Esophagus muscularis mucosa (tissue), 4 donors: Measurements from ENCODE around the gene CELF2. TPM values are rescaled to one million over a fixed set of nuclear protein-coding genes. Genes with fewer than 3 reads are reported as not detected.

Experiments
- DNase-seq: peaks from one replicate; pipeline ENCODE4 v3.0.0-alpha.2; 2017; ENCODE audit errors: extremely low spot score
- H3K27ac ChIP-seq, 4 donors: fragments of 200-600 bp; sonication (generic); replicated peaks in 1 of 4; 1 replicate in 3 of 4; 2 replicates in 1 of 4; pipeline ENCODE4 v1.5.1; 2016 to 2019; ENCODE audit warnings: mild to moderate bottlenecking in 1 of 4
- H3K27me3 ChIP-seq, 4 donors: fragments of 200-600 bp; sonication (generic); one replicate each; pipeline versions ENCODE4 v1.5.1 to v1.6.0; 2016 to 2019
- H3K36me3 ChIP-seq, 4 donors: fragments of 200-600 bp; sonication (generic); one replicate each; pipeline ENCODE4 v1.5.1; 2016 to 2019
- H3K4me1 ChIP-seq, 4 donors: fragments of 200-600 bp; sonication (generic); one replicate each; pipeline ENCODE4 v1.5.1; 2016 to 2019
- H3K4me3 ChIP-seq, 4 donors: fragments of 200-600 bp; sonication (generic); 1 replicate in 2 of 4; 2 replicates in 2 of 4; pipeline ENCODE4 v1.5.1; 2016 to 2019; ENCODE audit warnings: mild to moderate bottlenecking in 4 of 4, moderate library complexity in 1 of 4
- H3K9me3 ChIP-seq, 4 donors: fragments of 200-600 bp; sonication (generic); 1 replicate in 3 of 4; 2 replicates in 1 of 4; pipeline ENCODE4 v1.5.1; 2016 to 2019
- CTCF ChIP-seq, 3 experiments: fragments of 200-600 bp in 2 of 3; fragments of 450-650 bp in 1 of 3; sonication (generic) in 2 of 3; IDR thresholded peaks; one replicate each; pipeline ENCODE4 v1.5.1; 2017 to 2019; ENCODE audit warnings: antibody characterized with exemption in 3 of 3, mild to moderate bottlenecking in 2 of 3, moderate library complexity in 1 of 3
- EP300 ChIP-seq: sonication (generic); formaldehyde crosslinking; IDR thresholded peaks from one replicate; pipeline ENCODE4 v1.6.1; 2017; ENCODE audit warnings: antibody characterized with exemption
- POLR2A ChIP-seq: fragments of 450-650 bp; IDR thresholded peaks from one replicate; pipeline ENCODE4 v1.6.1; 2017; ENCODE audit warnings: antibody characterized with exemption, moderate library complexity, mild to moderate bottlenecking, low read depth
- POLR2AphosphoS5 ChIP-seq, 2 donors: sonication (generic); formaldehyde crosslinking; IDR thresholded peaks; one replicate each; pipeline ENCODE4 v1.6.1; 2017; ENCODE audit warnings: antibody characterized with exemption in 2 of 2
- WGBS: methylation state at CpG from one replicate; pipeline ENCODE4 v1.1.5; 2018; 5-methylcytosine and 5-hydroxymethylcytosine counted together
- intact Hi-C: fragments of 100-400 bp; cut with DNase I; formaldehyde crosslinking; loops from one replicate; pipeline ENCODE4 v1.15.1; 2023
- total RNA-seq, 4 donors: library from RNA; depleted of rRNA; stranded (reverse); fragments of >200 nt; gene quantifications; one replicate each; pipeline versions ENCODE4 v1.1.0 to v1.2.1, GENCODE V29; 2016

The CELF2 gene
- total RNA-seq, 4 donors from 2014 or later: 81.8 to 128 (median 104) TPM

- 83% methylated on average over 7 of the region's 7 CpGs for WGBS
- intact Hi-C loops: no loop called here
- DNase-seq: no peak
Observed at GRCh38 chr10:11381023-11381422, 363.4 kb downstream of the CELF2 start.

GRCh38 chr10:11381511-11381910 is 363.8 kb downstream of the CELF2 start:
- H3K4me3 ChIP-seq: no peak overlapping the region
- H3K36me3 ChIP-seq: no peaks in the 10 kb centered on the region
- intact Hi-C loops: no loop called here
- no peak overlapping the region for H3K27ac ChIP-seq
- H3K9me3 ChIP-seq: peaks cover 0 to 2% (median 0%) of the 10 kb centered on the region in 4 donors
- TF ChIP-seq POLR2AphosphoS5 (IDR thresholded peaks at IDR 0.05) (no peak), CTCF (IDR thresholded peaks at IDR 0.05) (no peak), EP300 (no peak), POLR2A (no peak)
- 67% methylated on average over 5 of the region's 5 CpGs for WGBS
- no peak for DNase-seq
- H3K4me1 ChIP-seq: no peaks in the 10 kb centered on the region
- no peaks in the 10 kb centered on the region for H3K27me3 ChIP-seq

More at GRCh38 chr10:11381023-11381422, 363.4 kb downstream of the CELF2 start:
- Histone ChIP-seq H3K36me3 (no peaks in the 10 kb centered on the region), H3K27ac (no peak overlapping the region), H3K27me3 (no peaks in the 10 kb centered on the region), H3K4me3 (no peak overlapping the region), H3K9me3 (peaks cover 0 to 2% (median 0%) of the 10 kb centered on the region in 4 donors), H3K4me1 (no peaks in the 10 kb centered on the region)
- no peak for TF ChIP-seq POLR2AphosphoS5 (IDR thresholded peaks at IDR 0.05)
- no peak for TF ChIP-seq EP300
- no peak for TF ChIP-seq CTCF (IDR thresholded peaks at IDR 0.05)
- TF ChIP-seq POLR2A: no peak

GRCh38 chr10:11382187-11382586 is 364.5 kb downstream of the CELF2 start:
- 77% methylated on average over 10 of the region's 10 CpGs for WGBS
- H3K36me3 ChIP-seq: no peaks in the 10 kb centered on the region
- no peak for TF ChIP-seq CTCF (IDR thresholded peaks at IDR 0.05)
- no peak for TF ChIP-seq EP300
- no peak for TF ChIP-seq POLR2A
- no peak for TF ChIP-seq POLR2AphosphoS5 (IDR thresholded peaks at IDR 0.05)
- H3K4me3 ChIP-seq: no peak overlapping the region
- no peaks in the 10 kb centered on the region for H3K4me1 ChIP-seq
- intact Hi-C loops: no loop called here
- DNase-seq: no peak
- no peaks in the 10 kb centered on the region for H3K27me3 ChIP-seq
- H3K27ac ChIP-seq: no peak overlapping the region
- H3K9me3 ChIP-seq: peaks cover 0 to 2% (median 0%) of the 10 kb centered on the region in 4 donors

GRCh38 chr10:11386044-11386443 is 368.4 kb downstream of the CELF2 start:
- TF ChIP-seq EP300 (no peak), POLR2A (no peak), CTCF (IDR thresholded peaks at IDR 0.05) (no peak), POLR2AphosphoS5 (IDR thresholded peaks at IDR 0.05) (no peak)
- no peaks in the 10 kb centered on the region for H3K27me3 ChIP-seq
- intact Hi-C loops: no loop called here
- no peaks in the 10 kb centered on the region for H3K4me1 ChIP-seq
- peaks cover 0 to 2% (median 0%) of the 10 kb centered on the region in 4 donors for H3K9me3 ChIP-seq
- H3K36me3 ChIP-seq: no peaks in the 10 kb centered on the region
- 83% methylated on average over 8 of the region's 8 CpGs for WGBS
- H3K27ac ChIP-seq: no peak overlapping the region
- no peak for DNase-seq
- no peak overlapping the region for H3K4me3 ChIP-seq
